Measurements from ENCODE around the gene ACYP2. TPM values are rescaled to one million over a fixed set of nuclear protein-coding genes. Genes with fewer than 3 reads are reported as not detected.
"Not testable (repeated sequence)": the region's sequence is repeated elsewhere in the genome, so short reads cannot be mapped to it uniquely, and the experiment has no call there.

The ACYP2 gene
- total RNA-seq, 2 donors from 2014 or later, result 10.8 to 12.2 TPM

GRCh38 chr2:54289917-54290316 lies 174.5 kb downstream of the ACYP2 start:
- ATAC-seq, result no peak
- intact Hi-C loops (cut with DNase I, micrococcal nuclease), result no loop called here
- no peak for DNase-seq

GRCh38 chr2:54290356-54291025 lies 175.1 kb downstream of the ACYP2 start:
- DNase-seq, result no peak
- intact Hi-C loops (cut with DNase I, micrococcal nuclease), result no loop called here
- no peak for ATAC-seq

GRCh38 chr2:54294665-54295064 lies 179.2 kb downstream of the ACYP2 start:
- intact Hi-C loops (cut with DNase I, micrococcal nuclease); ATAC-seq; DNase-seq: not testable (repeated sequence)

- intact Hi-C loops (cut with DNase I, micrococcal nuclease), result no loop called here
- ATAC-seq (no peak), DNase-seq (no peak)
These were observed 180.5 kb downstream of the ACYP2 start for GRCh38 chr2:54295911-54296310.

GRCh38 chr2:54298514-54298913 lies 183.1 kb downstream of the ACYP2 start:
- intact Hi-C loops (cut with DNase I, micrococcal nuclease), result no loop called here
- DNase-seq (no peak), ATAC-seq (no peak)

GRCh38 chr2:54303631-54304030 lies 188.2 kb downstream of the ACYP2 start:
- no peak for ATAC-seq
- intact Hi-C loops (cut with DNase I, micrococcal nuclease), result no loop called here
- DNase-seq, result no peak

GRCh38 chr2:54306556-54306955 lies 191.1 kb downstream of the ACYP2 start:
- intact Hi-C loops (cut with DNase I, micrococcal nuclease), result no loop called here
- DNase-seq (no peak), ATAC-seq (no peak)

GRCh38 chr2:54308186-54308585 lies 192.8 kb downstream of the ACYP2 start:
- ATAC-seq, result no peak
- DNase-seq, result no peak
- intact Hi-C loops (cut with DNase I, micrococcal nuclease), result no loop called here

GRCh38 chr2:54308782-54309181 lies 193.4 kb downstream of the ACYP2 start:
- ATAC-seq (no peak), DNase-seq (no peak)
- intact Hi-C loops (cut with DNase I, micrococcal nuclease), result no loop called here

- ATAC-seq, result no peak
- no peak for DNase-seq
- intact Hi-C loops (cut with DNase I, micrococcal nuclease), result no loop called here
These were observed 194.9 kb downstream of the ACYP2 start for GRCh38 chr2:54310311-54310710.

- DNase-seq, result no peak
- intact Hi-C loops (cut with DNase I, micrococcal nuclease), result no loop called here
- no peak for ATAC-seq
These were observed 195.5 kb downstream of the ACYP2 start for GRCh38 chr2:54310961-54311360.

GRCh38 chr2:54313147-54313546 lies 197.7 kb downstream of the ACYP2 start:
- intact Hi-C loops (cut with DNase I, micrococcal nuclease), result no loop called here
- ATAC-seq (no peak), DNase-seq (no peak)

GRCh38 chr2:54317973-54318372 lies 202.6 kb downstream of the ACYP2 start:
- ATAC-seq (no peak), DNase-seq (no peak)
- intact Hi-C loops (cut with DNase I, micrococcal nuclease), result no loop called here

- ATAC-seq (no peak), DNase-seq (no peak)
- intact Hi-C loops (cut with DNase I, micrococcal nuclease), result no loop called here
These were observed 203.4 kb downstream of the ACYP2 start for GRCh38 chr2:54318821-54319220.

GRCh38 chr2:54321047-54321446 lies 205.6 kb downstream of the ACYP2 start:
- no peak for DNase-seq
- ATAC-seq, result no peak

GRCh38 chr2:54324517-54324916 lies 209.1 kb downstream of the ACYP2 start:
- intact Hi-C loops (cut with DNase I, micrococcal nuclease); ATAC-seq; DNase-seq: not testable (repeated sequence)

More at GRCh38 chr2:54321047-54321446, 205.6 kb downstream of the ACYP2 start:
- intact Hi-C loops (cut with DNase I, micrococcal nuclease), result no loop called here

GRCh38 chr2:54325148-54325547 lies 209.7 kb downstream of the ACYP2 start:
- intact Hi-C loops (cut with DNase I, micrococcal nuclease), result no loop called here
- no peak for ATAC-seq

GRCh38 chr2:54329482-54330161 lies 214.2 kb downstream of the ACYP2 start:
- intact Hi-C loops (cut with DNase I, micrococcal nuclease), result no loop called here
- ATAC-seq (no peak), DNase-seq (no peak)

More at GRCh38 chr2:54325148-54325547, 209.7 kb downstream of the ACYP2 start:
- DNase-seq, result no peak

- DNase-seq (peak; percentile 96), ATAC-seq (peak; percentile 99)
- intact Hi-C loops (cut with DNase I, micrococcal nuclease), result no loop called here
These were observed 214.9 kb downstream of the ACYP2 start for GRCh38 chr2:54330162-54330925.

Measured in left colon (tissue), 2 donors.